ENCODE results near the gene C1orf185. TPM values are rescaled to one million over a fixed set of nuclear protein-coding genes. Genes with fewer than 3 reads are reported as not detected.

Gene C1orf185
- total RNA-seq, 4 donors from 2014 or later = not detected

- TF ChIP-seq CTCF (IDR thresholded peaks at IDR 0.05; ENCODE audit: low read depth) = no peak
These were observed 30.0 kb upstream of the C1orf185 start for GRCh38 chr1:51072043-51072439.

- TF ChIP-seq CTCF (IDR thresholded peaks at IDR 0.05; ENCODE audit: low read depth) = no peak
These were observed 29.4 kb upstream of the C1orf185 start for GRCh38 chr1:51072651-51073050.

- no peak for TF ChIP-seq CTCF (IDR thresholded peaks at IDR 0.05; ENCODE audit: low read depth)
These were observed 28.6 kb upstream of the C1orf185 start for GRCh38 chr1:51073456-51073855.

- TF ChIP-seq CTCF (IDR thresholded peaks at IDR 0.05; ENCODE audit: low read depth) = no peak
These were observed 15.3 kb upstream of the C1orf185 start for GRCh38 chr1:51086496-51087271.

GRCh38 chr1:51088474-51088873 is 13.6 kb upstream of the C1orf185 start:
- TF ChIP-seq CTCF (IDR thresholded peaks at IDR 0.05; ENCODE audit: low read depth) = no peak

- no peak for TF ChIP-seq CTCF (IDR thresholded peaks at IDR 0.05; ENCODE audit: low read depth)
These were observed 8.4 kb upstream of the C1orf185 start for GRCh38 chr1:51093581-51093980.

GRCh38 chr1:51097171-51097570 is 4.9 kb upstream of the C1orf185 start:
- no peak for TF ChIP-seq CTCF (IDR thresholded peaks at IDR 0.05; ENCODE audit: low read depth)

All from subcutaneous adipose tissue (tissue), 4 donors.